Liver (tissue), 9 donors: ENCODE measurements around the gene DDX39B. TPM values are rescaled to one million over a fixed set of nuclear protein-coding genes. Genes with fewer than 3 reads are reported as not detected.

Experiments
- DNase-seq: peaks from one replicate; pipeline ENCODE4 v3.0.0-alpha.2; 2017; ENCODE audit warnings: low spot score
- H3K27ac ChIP-seq, 2 donors: one replicate each; pipeline ENCODE4 v1.7.0; 2013; ENCODE audit warnings: inconsistent platforms in 2 of 2, low read length in 2 of 2, control low read depth in 1 of 2, low read depth in 1 of 2, mild to moderate bottlenecking in 1 of 2
- H3K27me3 ChIP-seq, 4 donors: one replicate each; pipeline versions ENCODE4 v1.6.1 to v1.7.0; 2013; ENCODE audit warnings: low read length in 3 of 4, inconsistent platforms in 1 of 4, mild to moderate bottlenecking in 1 of 4, moderate library complexity in 1 of 4; ENCODE audit not compliant: control insufficient read depth in 4 of 4, insufficient read depth in 4 of 4
- H3K36me3 ChIP-seq, 4 donors: one replicate each; pipeline versions ENCODE4 v1.6.1 to v1.7.0; 2013; ENCODE audit warnings: low read length in 3 of 4, mild to moderate bottlenecking in 3 of 4, low read depth in 1 of 4, moderate library complexity in 1 of 4; ENCODE audit not compliant: control insufficient read depth in 4 of 4, insufficient read depth in 3 of 4
- H3K4me1 ChIP-seq, 4 donors: one replicate each; pipeline versions ENCODE4 v1.6.1 to v1.7.0; 2013; ENCODE audit warnings: low read length in 3 of 4, mild to moderate bottlenecking in 3 of 4, moderate library complexity in 1 of 4; ENCODE audit not compliant: control insufficient read depth in 4 of 4, insufficient read depth in 4 of 4
- H3K4me3 ChIP-seq, 3 donors: one replicate each; pipeline versions ENCODE4 v1.6.1 to v1.7.0; 2013; ENCODE audit warnings: low read length in 3 of 3, control low read depth in 1 of 3, low read depth in 1 of 3, mild to moderate bottlenecking in 1 of 3
- H3K9ac ChIP-seq, 2 donors: one replicate each; pipeline ENCODE4 v1.7.0; 2013; ENCODE audit warnings: low read length in 2 of 2, mild to moderate bottlenecking in 2 of 2, moderate library complexity in 2 of 2, control low read depth in 1 of 2, low read depth in 1 of 2
- H3K9me3 ChIP-seq, 4 donors: one replicate each; pipeline versions ENCODE4 v1.6.1 to v1.7.0; 2013; ENCODE audit warnings: low read length in 3 of 4; ENCODE audit not compliant: control insufficient read depth in 4 of 4
- ATF3 ChIP-seq: IDR thresholded peaks from 2 replicates; pipeline ENCODE4 v1.6.1; 2016; ENCODE audit warnings: antibody characterized with exemption
- EGR1 ChIP-seq, 2 donors: IDR thresholded peaks; 2 replicates each; pipeline ENCODE4 v1.6.1; 2016 to 2018; ENCODE audit warnings: antibody characterized with exemption in 2 of 2, low read depth in 2 of 2
- FOXA1 ChIP-seq: IDR thresholded peaks from 2 replicates; pipeline ENCODE4 v1.6.1; 2016; ENCODE audit warnings: antibody characterized with exemption
- FOXA2 ChIP-seq: IDR thresholded peaks from 2 replicates; pipeline ENCODE4 v1.6.1; 2016; ENCODE audit warnings: antibody characterized with exemption
- GABPA ChIP-seq, 2 donors: IDR thresholded peaks in 1 of 2; conservative IDR thresholded peaks in 1 of 2; 2 replicates each; pipeline ENCODE4 v1.6.1; 2016; ENCODE audit warnings: antibody characterized with exemption in 2 of 2, mild to moderate bottlenecking in 1 of 2, moderate library complexity in 1 of 2
- HNF4A ChIP-seq, 2 donors: conservative IDR thresholded peaks; 2 replicates each; pipeline ENCODE4 v1.6.1; 2016; ENCODE audit warnings: antibody characterized with exemption in 2 of 2, mild to moderate bottlenecking in 2 of 2
- HNF4G ChIP-seq: IDR thresholded peaks from 2 replicates; pipeline ENCODE4 v1.6.1; 2016; ENCODE audit warnings: antibody characterized with exemption
- JUND ChIP-seq, 2 donors: IDR thresholded peaks; 2 replicates each; pipeline ENCODE4 v1.6.1; 2016; ENCODE audit warnings: antibody characterized with exemption in 2 of 2
- NR2F2 ChIP-seq: IDR thresholded peaks from 2 replicates; pipeline ENCODE4 v1.6.1; 2016; ENCODE audit warnings: antibody characterized with exemption
- RAD21 ChIP-seq, 2 donors: IDR thresholded peaks; 2 replicates each; pipeline ENCODE4 v1.6.1; 2016; ENCODE audit warnings: antibody characterized with exemption in 2 of 2, mild to moderate bottlenecking in 2 of 2
- RXRA ChIP-seq, 2 donors: IDR thresholded peaks; 2 replicates each; pipeline ENCODE4 v1.6.1; 2017 to 2018; ENCODE audit warnings: antibody characterized with exemption in 2 of 2, mild to moderate bottlenecking in 1 of 2
- SP1 ChIP-seq: IDR thresholded peaks from 2 replicates; pipeline ENCODE4 v1.6.1; 2018; ENCODE audit warnings: antibody characterized with exemption, mild to moderate bottlenecking
- TAF1 ChIP-seq: conservative IDR thresholded peaks from 2 replicates; pipeline ENCODE4 v1.6.1; 2016; ENCODE audit warnings: antibody characterized with exemption, mild to moderate bottlenecking
- YY1 ChIP-seq: IDR thresholded peaks from 2 replicates; pipeline ENCODE4 v1.6.1; 2016; ENCODE audit warnings: antibody characterized with exemption, mild to moderate bottlenecking
- WGBS: extraction: QIAGEN DNeasy Blood & Tissue Kit; methylation state at CpG from one replicate; pipeline ENCODE4 v1.1.7; 2013; 5-methylcytosine and 5-hydroxymethylcytosine counted together
- polyA plus RNA-seq, 2 donors: library from polyadenylated mRNA; stranded (reverse) in 1 of 2; unstranded in 1 of 2; fragments of 200-250 nt in 1 of 2; fragments of >200 nt in 1 of 2; fragmentation: Nextera tagmentation in 1 of 2; extraction: Ambion mirVana in 1 of 2; gene quantifications; one replicate each; pipeline versions ENCODE4 v1.2.1 to v1.2.3, GENCODE V29; 2013 to 2015
- total RNA-seq, 2 donors: library from RNA; depleted of rRNA; stranded (reverse); fragments of >200 nt; gene quantifications; one replicate each; pipeline ENCODE4 v1.2.3, GENCODE V29; 2014
- TF ChIP-seq, protein P1 (sequence below): IDR thresholded peaks from 2 replicates; pipeline ENCODE4 v1.6.1; 2016; ENCODE audit warnings: antibody characterized with exemption
- TF ChIP-seq, protein P2 (sequence below): IDR thresholded peaks from 2 replicates; pipeline ENCODE4 v1.6.1; 2016; ENCODE audit warnings: antibody characterized with exemption
- TF ChIP-seq, protein P3 (sequence below): fragments of 150-350 bp; IDR thresholded peaks from 2 replicates; pipeline ENCODE4 v1.5.1; 2017; ENCODE audit warnings: improper control_type of control experiment, low read depth, low read length; ENCODE audit not compliant: missing input control
- TF ChIP-seq, protein P4 (sequence below): IDR thresholded peaks from 2 replicates; pipeline ENCODE4 v1.6.1; 2016; ENCODE audit warnings: antibody characterized with exemption, mild to moderate bottlenecking
- donor health status: healthy.
- donor health status: healthy.
- donor health status: healthy.
- donor health status: healthy.
- donor health status: healthy.

DDX39B gene
- total and polyA plus RNA-seq, 4 donors, result 75.0 to 254 (median 135) TPM

GRCh38 chr6:31528307-31528777 is 13.5 kb downstream of the DDX39B start:
- H3K4me1 ChIP-seq, result peaks cover 0 to 4% (median 2%) of the 10 kb centered on the region in 4 donors
- H3K9me3 ChIP-seq, result no peaks in the 10 kb centered on the region
- peaks cover 8 to 36% (median 27%) of the 10 kb centered on the region in 4 donors for H3K36me3 ChIP-seq
- H3K4me3 ChIP-seq, result no peak overlapping the region
- no peak overlapping the region for H3K27ac ChIP-seq
- no peaks in the 10 kb centered on the region for H3K27me3 ChIP-seq
- H3K9ac ChIP-seq, result no peak overlapping the region
- WGBS, result 89% methylated on average over 4 of the region's 4 CpGs
- DNase-seq, result no peak
- TF ChIP-seq YY1 (no peak), JUND (IDR thresholded peaks at IDR 0.05) (no peak), NR2F2 (no peak), FOXA1 (no peak)

- no peak for TF ChIP-seq RAD21 (IDR thresholded peaks at IDR 0.05)
- TF ChIP-seq JUND (IDR thresholded peaks at IDR 0.05), result no peak
- TF ChIP-seq, protein P1, sequence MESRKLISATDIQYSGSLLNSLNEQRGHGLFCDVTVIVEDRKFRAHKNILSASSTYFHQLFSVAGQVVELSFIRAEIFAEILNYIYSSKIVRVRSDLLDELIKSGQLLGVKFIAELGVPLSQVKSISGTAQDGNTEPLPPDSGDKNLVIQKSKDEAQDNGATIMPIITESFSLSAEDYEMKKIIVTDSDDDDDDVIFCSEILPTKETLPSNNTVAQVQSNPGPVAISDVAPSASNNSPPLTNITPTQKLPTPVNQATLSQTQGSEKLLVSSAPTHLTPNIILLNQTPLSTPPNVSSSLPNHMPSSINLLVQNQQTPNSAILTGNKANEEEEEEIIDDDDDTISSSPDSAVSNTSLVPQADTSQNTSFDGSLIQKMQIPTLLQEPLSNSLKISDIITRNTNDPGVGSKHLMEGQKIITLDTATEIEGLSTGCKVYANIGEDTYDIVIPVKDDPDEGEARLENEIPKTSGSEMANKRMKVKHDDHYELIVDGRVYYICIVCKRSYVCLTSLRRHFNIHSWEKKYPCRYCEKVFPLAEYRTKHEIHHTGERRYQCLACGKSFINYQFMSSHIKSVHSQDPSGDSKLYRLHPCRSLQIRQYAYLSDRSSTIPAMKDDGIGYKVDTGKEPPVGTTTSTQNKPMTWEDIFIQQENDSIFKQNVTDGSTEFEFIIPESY, result no peak
- TF ChIP-seq ATF3, result no peak
- TF ChIP-seq SP1, result no peak
- no peak for TF ChIP-seq HNF4A (conservative IDR thresholded peaks at IDR 0.05)
- TF ChIP-seq, protein P2, sequence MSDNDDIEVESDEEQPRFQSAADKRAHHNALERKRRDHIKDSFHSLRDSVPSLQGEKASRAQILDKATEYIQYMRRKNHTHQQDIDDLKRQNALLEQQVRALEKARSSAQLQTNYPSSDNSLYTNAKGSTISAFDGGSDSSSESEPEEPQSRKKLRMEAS, result no peak
- no peak for TF ChIP-seq FOXA1
- Histone ChIP-seq H3K4me1 (peaks cover 0 to 4% (median 2%) of the 10 kb centered on the region in 4 donors), H3K36me3 (peaks cover 0 to 16% (median 10%) of the 10 kb centered on the region in 4 donors), H3K4me3 (no peak overlapping the region), H3K27me3 (no peaks in the 10 kb centered on the region), H3K27ac (no peak overlapping the region), H3K9ac (no peak overlapping the region), H3K9me3 (no peaks in the 10 kb centered on the region)
- 79% methylated on average over 4 of the region's 4 CpGs for WGBS
- no peak for DNase-seq
These were observed 15.7 kb downstream of the DDX39B start for GRCh38 chr6:31525932-31526591.

GRCh38 chr6:31525553-31525931 is 16.3 kb downstream of the DDX39B start:
- Histone ChIP-seq H3K27ac (no peak overlapping the region), H3K36me3 (peaks cover 0 to 11% (median 5%) of the 10 kb centered on the region in 4 donors), H3K4me3 (no peak overlapping the region), H3K9ac (no peak overlapping the region), H3K4me1 (peaks cover 0 to 4% (median 2%) of the 10 kb centered on the region in 4 donors), H3K27me3 (no peaks in the 10 kb centered on the region), H3K9me3 (no peaks in the 10 kb centered on the region)
- no peak for DNase-seq
- WGBS, result 81% methylated on average over 8 of the region's 8 CpGs
- TF ChIP-seq JUND (IDR thresholded peaks at IDR 0.05) (no peak), TAF1 (no peak), EGR1 (IDR thresholded peaks at IDR 0.05; ENCODE audit: low read depth in 2 of 2) (no peak), RXRA (IDR thresholded peaks at IDR 0.05) (no peak), FOXA1 (no peak), YY1 (no peak), FOXA2 (no peak), HNF4A (conservative IDR thresholded peaks at IDR 0.05) (no peak), ATF3 (no peak), GABPA (IDR thresholded peaks at IDR 0.05 in 1 of 2, conservative IDR thresholded peaks at IDR 0.05 in 1 of 2) (no peak), RAD21 (IDR thresholded peaks at IDR 0.05) (no peak), SP1 (no peak), HNF4G (no peak)
- TF ChIP-seq, protein P2, result no peak
- TF ChIP-seq, protein P3, sequence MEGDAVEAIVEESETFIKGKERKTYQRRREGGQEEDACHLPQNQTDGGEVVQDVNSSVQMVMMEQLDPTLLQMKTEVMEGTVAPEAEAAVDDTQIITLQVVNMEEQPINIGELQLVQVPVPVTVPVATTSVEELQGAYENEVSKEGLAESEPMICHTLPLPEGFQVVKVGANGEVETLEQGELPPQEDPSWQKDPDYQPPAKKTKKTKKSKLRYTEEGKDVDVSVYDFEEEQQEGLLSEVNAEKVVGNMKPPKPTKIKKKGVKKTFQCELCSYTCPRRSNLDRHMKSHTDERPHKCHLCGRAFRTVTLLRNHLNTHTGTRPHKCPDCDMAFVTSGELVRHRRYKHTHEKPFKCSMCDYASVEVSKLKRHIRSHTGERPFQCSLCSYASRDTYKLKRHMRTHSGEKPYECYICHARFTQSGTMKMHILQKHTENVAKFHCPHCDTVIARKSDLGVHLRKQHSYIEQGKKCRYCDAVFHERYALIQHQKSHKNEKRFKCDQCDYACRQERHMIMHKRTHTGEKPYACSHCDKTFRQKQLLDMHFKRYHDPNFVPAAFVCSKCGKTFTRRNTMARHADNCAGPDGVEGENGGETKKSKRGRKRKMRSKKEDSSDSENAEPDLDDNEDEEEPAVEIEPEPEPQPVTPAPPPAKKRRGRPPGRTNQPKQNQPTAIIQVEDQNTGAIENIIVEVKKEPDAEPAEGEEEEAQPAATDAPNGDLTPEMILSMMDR, result no peak
- TF ChIP-seq, protein P4, sequence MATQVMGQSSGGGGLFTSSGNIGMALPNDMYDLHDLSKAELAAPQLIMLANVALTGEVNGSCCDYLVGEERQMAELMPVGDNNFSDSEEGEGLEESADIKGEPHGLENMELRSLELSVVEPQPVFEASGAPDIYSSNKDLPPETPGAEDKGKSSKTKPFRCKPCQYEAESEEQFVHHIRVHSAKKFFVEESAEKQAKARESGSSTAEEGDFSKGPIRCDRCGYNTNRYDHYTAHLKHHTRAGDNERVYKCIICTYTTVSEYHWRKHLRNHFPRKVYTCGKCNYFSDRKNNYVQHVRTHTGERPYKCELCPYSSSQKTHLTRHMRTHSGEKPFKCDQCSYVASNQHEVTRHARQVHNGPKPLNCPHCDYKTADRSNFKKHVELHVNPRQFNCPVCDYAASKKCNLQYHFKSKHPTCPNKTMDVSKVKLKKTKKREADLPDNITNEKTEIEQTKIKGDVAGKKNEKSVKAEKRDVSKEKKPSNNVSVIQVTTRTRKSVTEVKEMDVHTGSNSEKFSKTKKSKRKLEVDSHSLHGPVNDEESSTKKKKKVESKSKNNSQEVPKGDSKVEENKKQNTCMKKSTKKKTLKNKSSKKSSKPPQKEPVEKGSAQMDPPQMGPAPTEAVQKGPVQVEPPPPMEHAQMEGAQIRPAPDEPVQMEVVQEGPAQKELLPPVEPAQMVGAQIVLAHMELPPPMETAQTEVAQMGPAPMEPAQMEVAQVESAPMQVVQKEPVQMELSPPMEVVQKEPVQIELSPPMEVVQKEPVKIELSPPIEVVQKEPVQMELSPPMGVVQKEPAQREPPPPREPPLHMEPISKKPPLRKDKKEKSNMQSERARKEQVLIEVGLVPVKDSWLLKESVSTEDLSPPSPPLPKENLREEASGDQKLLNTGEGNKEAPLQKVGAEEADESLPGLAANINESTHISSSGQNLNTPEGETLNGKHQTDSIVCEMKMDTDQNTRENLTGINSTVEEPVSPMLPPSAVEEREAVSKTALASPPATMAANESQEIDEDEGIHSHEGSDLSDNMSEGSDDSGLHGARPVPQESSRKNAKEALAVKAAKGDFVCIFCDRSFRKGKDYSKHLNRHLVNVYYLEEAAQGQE, result no peak
